Measurements from ENCODE around the gene DENND1C. TPM values are rescaled to one million over a fixed set of nuclear protein-coding genes. Genes with fewer than 3 reads are reported as not detected.

Gene DENND1C
- total RNA-seq, 1 experiment from 2014 or later = not detected

GRCh38 chr19:6452899-6453298, 28.7 kb downstream of the DENND1C start:
- intact Hi-C loops (cut with micrococcal nuclease) = no loop called here
- H3K4me1 ChIP-seq (ENCODE audit: insufficient read depth, low read length) = no peaks in the 10 kb centered on the region
- no peaks in the 10 kb centered on the region for H3K9me2 ChIP-seq (replicated peaks; ENCODE audit: low read length)
- no peak overlapping the region for H2AFZ ChIP-seq (ENCODE audit: low read length)
- CTCF ChIA-PET = interaction anchor here (0.6 kb wide), 1 partner anchor 285 kb away, joined by 6 read pairs; the partner anchor contains the start of gene GPR108
- H3F3A ChIP-seq (ENCODE audit: low read length, unreplicated experiment) = no peaks in the 10 kb centered on the region
- POLR2A ChIA-PET (ENCODE audit: unreplicated experiment) = interaction anchor here (0.6 kb wide), 1 partner anchor 80 kb away, joined by 10 read pairs; the partner anchor contains the start of gene ALKBH7
- no peak overlapping the region for H3K27ac ChIP-seq (ENCODE audit: low read length)
- H3K4me3 ChIP-seq (ENCODE audit: low read length) = no peak overlapping the region
- ATAC-seq (no peak), DNase-seq (no peak)
- no peaks in the 10 kb centered on the region for H3K79me2 ChIP-seq (ENCODE audit: low read length)
- H3K36me3 ChIP-seq (ENCODE audit: low read depth, low read length) = peaks cover 26% of the 10 kb centered on the region
- H4K20me1 ChIP-seq (ENCODE audit: low read length) = no peaks in the 10 kb centered on the region
- no peak overlapping the region for H3K4me2 ChIP-seq (ENCODE audit: low read length)
- no TSS peak for BruUV-seq (replicated peaks)
- TF ChIP-seq EZH2 (IDR thresholded peaks at IDR 0.05; ENCODE audit: low read length, unreplicated experiment) (no peak), EZH2phosphoT487 (IDR thresholded peaks at IDR 0.05; ENCODE audit: borderline replicate concordance, low read length) (no peak)
- TF ChIP-seq, protein P1, sequence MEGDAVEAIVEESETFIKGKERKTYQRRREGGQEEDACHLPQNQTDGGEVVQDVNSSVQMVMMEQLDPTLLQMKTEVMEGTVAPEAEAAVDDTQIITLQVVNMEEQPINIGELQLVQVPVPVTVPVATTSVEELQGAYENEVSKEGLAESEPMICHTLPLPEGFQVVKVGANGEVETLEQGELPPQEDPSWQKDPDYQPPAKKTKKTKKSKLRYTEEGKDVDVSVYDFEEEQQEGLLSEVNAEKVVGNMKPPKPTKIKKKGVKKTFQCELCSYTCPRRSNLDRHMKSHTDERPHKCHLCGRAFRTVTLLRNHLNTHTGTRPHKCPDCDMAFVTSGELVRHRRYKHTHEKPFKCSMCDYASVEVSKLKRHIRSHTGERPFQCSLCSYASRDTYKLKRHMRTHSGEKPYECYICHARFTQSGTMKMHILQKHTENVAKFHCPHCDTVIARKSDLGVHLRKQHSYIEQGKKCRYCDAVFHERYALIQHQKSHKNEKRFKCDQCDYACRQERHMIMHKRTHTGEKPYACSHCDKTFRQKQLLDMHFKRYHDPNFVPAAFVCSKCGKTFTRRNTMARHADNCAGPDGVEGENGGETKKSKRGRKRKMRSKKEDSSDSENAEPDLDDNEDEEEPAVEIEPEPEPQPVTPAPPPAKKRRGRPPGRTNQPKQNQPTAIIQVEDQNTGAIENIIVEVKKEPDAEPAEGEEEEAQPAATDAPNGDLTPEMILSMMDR (conservative IDR thresholded peaks at IDR 0.05; ENCODE audit: low read depth, low read length) = no peak
- H3K27me3 ChIP-seq (ENCODE audit: low read length) = no peaks in the 10 kb centered on the region
- no peak overlapping the region for H3K9ac ChIP-seq (ENCODE audit: low read length)
- H3K9me3 ChIP-seq (ENCODE audit: low read length) = no peaks in the 10 kb centered on the region

GRCh38 chr19:6452223-6452614, 29.4 kb downstream of the DENND1C start:
- BruUV-seq (replicated peaks) = no TSS peak
- H3K4me3 ChIP-seq (ENCODE audit: low read length) = no peak overlapping the region
- no peaks in the 10 kb centered on the region for H3K9me3 ChIP-seq (ENCODE audit: low read length)
- ChIA-PET POLR2A (ENCODE audit: unreplicated experiment) (no interaction called here), CTCF (no interaction called here)
- DNase-seq (no peak), ATAC-seq (no peak)
- H3K4me1 ChIP-seq (ENCODE audit: insufficient read depth, low read length) = no peaks in the 10 kb centered on the region
- no peak for TF ChIP-seq EZH2 (IDR thresholded peaks at IDR 0.05; ENCODE audit: low read length, unreplicated experiment)
- TF ChIP-seq, protein P1 (conservative IDR thresholded peaks at IDR 0.05; ENCODE audit: low read depth, low read length) = no peak
- TF ChIP-seq EZH2phosphoT487 (IDR thresholded peaks at IDR 0.05; ENCODE audit: borderline replicate concordance, low read length) = no peak
- no peaks in the 10 kb centered on the region for H3K79me2 ChIP-seq (ENCODE audit: low read length)
- H3K9ac ChIP-seq (ENCODE audit: low read length) = no peak overlapping the region
- no peak overlapping the region for H3K4me2 ChIP-seq (ENCODE audit: low read length)
- H3F3A ChIP-seq (ENCODE audit: low read length, unreplicated experiment) = no peaks in the 10 kb centered on the region
- no peaks in the 10 kb centered on the region for H4K20me1 ChIP-seq (ENCODE audit: low read length)
- no peaks in the 10 kb centered on the region for H3K27me3 ChIP-seq (ENCODE audit: low read length)
- H2AFZ ChIP-seq (ENCODE audit: low read length) = no peak overlapping the region
- intact Hi-C loops (cut with micrococcal nuclease) = no loop called here
- H3K27ac ChIP-seq (ENCODE audit: low read length) = no peak overlapping the region
- H3K9me2 ChIP-seq (replicated peaks; ENCODE audit: low read length) = no peaks in the 10 kb centered on the region
- H3K36me3 ChIP-seq (ENCODE audit: low read depth, low read length) = peaks cover 26% of the 10 kb centered on the region

DNA sequence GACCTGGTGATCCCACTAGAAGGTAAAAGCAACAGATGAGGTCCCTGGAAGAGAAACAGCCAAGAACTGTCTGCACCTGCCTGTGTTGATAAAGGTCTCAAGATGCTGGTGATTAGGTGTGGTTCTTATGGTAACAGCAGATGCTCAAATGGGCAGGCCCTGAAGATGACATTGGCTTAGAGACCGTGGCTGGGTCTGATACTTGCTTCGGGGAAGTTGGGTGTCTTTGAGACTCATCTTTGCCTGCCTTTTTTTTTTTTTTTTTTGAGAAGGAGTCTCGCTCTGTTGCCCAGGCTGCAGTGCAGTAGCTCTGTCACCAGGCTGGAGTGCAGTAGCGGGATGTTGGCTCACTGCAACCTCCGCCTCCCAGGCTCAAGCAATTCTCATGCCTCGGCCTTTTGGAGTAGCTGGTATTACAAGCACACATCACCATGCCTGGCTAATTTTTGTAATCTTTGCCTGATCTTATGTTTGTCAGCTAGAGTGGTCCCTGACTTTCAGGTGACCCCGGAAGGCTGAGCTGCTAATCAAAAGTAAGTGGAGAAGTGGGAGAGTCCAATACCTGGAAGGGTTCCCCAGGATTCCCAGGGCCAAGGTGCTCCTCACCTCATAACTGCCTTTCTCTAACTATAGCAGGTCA, 29.9 kb downstream of the DENND1C start:
- intact Hi-C loops (cut with micrococcal nuclease) = no loop called here
- no peak overlapping the region for H3K4me3 ChIP-seq (ENCODE audit: low read length)
- no peaks in the 10 kb centered on the region for H3F3A ChIP-seq (ENCODE audit: low read length, unreplicated experiment)
- no TSS peak for BruUV-seq (replicated peaks)
- CTCF ChIA-PET = no interaction called here
- no peak overlapping the region for H2AFZ ChIP-seq (ENCODE audit: low read length)
- POLR2A ChIA-PET (ENCODE audit: unreplicated experiment) = no interaction called here
- H3K79me2 ChIP-seq (ENCODE audit: low read length) = no peaks in the 10 kb centered on the region
- TF ChIP-seq, protein P1 (conservative IDR thresholded peaks at IDR 0.05; ENCODE audit: low read depth, low read length) = no peak
- TF ChIP-seq EZH2 (IDR thresholded peaks at IDR 0.05; ENCODE audit: low read length, unreplicated experiment) = no peak
- H4K20me1 ChIP-seq (ENCODE audit: low read length) = no peaks in the 10 kb centered on the region
- H3K4me1 ChIP-seq (ENCODE audit: insufficient read depth, low read length) = no peaks in the 10 kb centered on the region
- H3K36me3 ChIP-seq (ENCODE audit: low read depth, low read length) = peaks cover 26% of the 10 kb centered on the region
- ATAC-seq (no peak), DNase-seq (no peak)
- H3K4me2 ChIP-seq (ENCODE audit: low read length) = no peak overlapping the region
- no peaks in the 10 kb centered on the region for H3K9me2 ChIP-seq (replicated peaks; ENCODE audit: low read length)
- H3K27me3 ChIP-seq (ENCODE audit: low read length) = no peaks in the 10 kb centered on the region
- H3K9ac ChIP-seq (ENCODE audit: low read length) = no peak overlapping the region
- no peak overlapping the region for H3K27ac ChIP-seq (ENCODE audit: low read length)
- H3K9me3 ChIP-seq (ENCODE audit: low read length) = no peaks in the 10 kb centered on the region
